Measurements from ENCODE around the gene CSTB. TPM values are rescaled to one million over a fixed set of nuclear protein-coding genes. Genes with fewer than 3 reads are reported as not detected.

The CSTB gene
- total RNA-seq, 2 donors from 2014 or later, result 2.3 to 8.4 TPM

DNA sequence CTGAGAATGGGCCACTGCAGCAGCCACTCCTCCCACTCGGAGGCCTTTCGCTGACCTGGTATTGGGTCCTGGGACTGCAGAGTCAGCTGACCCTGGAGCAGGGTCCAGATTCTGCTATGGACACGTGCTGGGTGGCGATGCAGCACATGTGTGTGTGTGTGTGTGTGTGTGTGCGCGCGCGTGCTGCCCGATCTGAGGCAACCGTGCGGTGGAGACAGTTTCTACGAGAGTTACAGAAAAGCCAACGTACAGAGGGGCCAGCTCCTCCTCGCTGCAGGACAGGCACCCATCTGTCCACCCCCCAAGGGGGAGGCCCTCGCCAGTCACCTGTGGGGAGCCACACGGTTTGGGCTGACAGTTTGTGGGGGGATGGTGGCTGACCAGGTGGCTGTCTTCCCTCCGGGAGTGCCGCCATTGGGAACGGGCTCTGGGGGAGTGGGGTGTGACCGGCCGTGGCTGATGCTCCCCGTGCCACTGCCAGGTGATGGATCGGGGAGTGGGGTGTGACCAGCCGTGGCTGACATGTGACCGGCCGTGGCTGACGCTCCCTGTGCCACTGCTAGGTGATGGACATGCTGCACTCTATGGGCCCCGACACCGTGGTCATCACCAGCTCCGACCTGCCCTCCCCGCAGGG, 24.0 kb downstream of the CSTB start:
- no peaks in the 10 kb centered on the region for H3K9me3 ChIP-seq
- no peak for ATAC-seq (ENCODE audit: insufficient number of reproducible peaks, low FRiP score, low read depth)

DNA sequence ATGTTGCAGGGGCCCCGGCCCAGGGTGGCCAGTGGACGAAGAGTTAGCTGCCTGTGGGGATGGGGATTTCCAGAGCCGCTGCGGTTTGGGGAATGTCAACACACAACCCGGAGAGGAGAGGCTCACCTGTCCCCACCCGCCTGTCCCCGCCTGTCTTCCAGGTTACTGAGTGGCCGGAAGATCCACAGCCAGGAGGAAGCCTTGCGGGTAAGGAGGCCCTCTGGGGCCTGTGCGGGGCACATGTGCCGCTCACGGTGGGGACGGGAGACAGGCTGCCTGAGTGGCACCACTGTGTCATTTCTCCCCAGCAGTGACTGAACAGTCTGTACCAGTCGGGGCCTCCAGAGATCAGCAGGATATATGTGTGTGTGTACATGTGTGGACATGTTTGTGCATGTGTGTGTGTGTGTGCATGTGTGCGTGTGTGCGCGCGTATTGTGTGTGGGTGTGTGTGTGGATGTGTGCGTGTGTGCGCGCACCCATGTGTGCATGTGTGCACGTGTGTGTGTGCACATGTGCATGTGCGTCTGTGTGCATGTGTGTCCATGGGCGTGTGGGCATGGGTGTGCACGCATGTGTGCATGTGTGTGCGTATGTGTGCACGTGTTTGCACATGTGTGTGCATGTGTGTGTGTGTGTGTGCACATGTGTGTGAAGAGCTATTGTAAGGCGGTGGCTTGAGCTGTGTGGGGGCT, 25.6 kb downstream of the CSTB start:
- no peak for TF ChIP-seq CTCF (IDR thresholded peaks at IDR 0.05)
- Histone ChIP-seq H3K4me3 (no peak overlapping the region), H3K4me1 (ENCODE audit: control insufficient read depth in 1 of 2, low read depth in 2 of 2) (peaks cover 0 to 4% of the 10 kb centered on the region in 2 donors), H3K9me3 (no peaks in the 10 kb centered on the region), H3K27me3 (replicated peaks; ENCODE audit: insufficient read depth) (no peaks in the 10 kb centered on the region), H3K27ac (no peak overlapping the region), H3K36me3 (peaks cover 59% of the 10 kb centered on the region)
- DNase-seq (ENCODE audit: low spot score) (no peak), ATAC-seq (ENCODE audit: insufficient number of reproducible peaks, low FRiP score, low read depth) (no peak)

More for the DNA sequence above, 24.0 kb downstream of the CSTB start:
- Histone ChIP-seq H3K27me3 (replicated peaks; ENCODE audit: insufficient read depth) (no peaks in the 10 kb centered on the region), H3K27ac (no peak overlapping the region), H3K4me3 (no peak overlapping the region), H3K4me1 (ENCODE audit: control insufficient read depth in 1 of 2, low read depth in 2 of 2) (peaks cover 3 to 11% of the 10 kb centered on the region in 2 donors), H3K36me3 (peaks cover 56% of the 10 kb centered on the region)
- TF ChIP-seq CTCF (IDR thresholded peaks at IDR 0.05), result no peak
- no peak for DNase-seq (ENCODE audit: low spot score)

DNA sequence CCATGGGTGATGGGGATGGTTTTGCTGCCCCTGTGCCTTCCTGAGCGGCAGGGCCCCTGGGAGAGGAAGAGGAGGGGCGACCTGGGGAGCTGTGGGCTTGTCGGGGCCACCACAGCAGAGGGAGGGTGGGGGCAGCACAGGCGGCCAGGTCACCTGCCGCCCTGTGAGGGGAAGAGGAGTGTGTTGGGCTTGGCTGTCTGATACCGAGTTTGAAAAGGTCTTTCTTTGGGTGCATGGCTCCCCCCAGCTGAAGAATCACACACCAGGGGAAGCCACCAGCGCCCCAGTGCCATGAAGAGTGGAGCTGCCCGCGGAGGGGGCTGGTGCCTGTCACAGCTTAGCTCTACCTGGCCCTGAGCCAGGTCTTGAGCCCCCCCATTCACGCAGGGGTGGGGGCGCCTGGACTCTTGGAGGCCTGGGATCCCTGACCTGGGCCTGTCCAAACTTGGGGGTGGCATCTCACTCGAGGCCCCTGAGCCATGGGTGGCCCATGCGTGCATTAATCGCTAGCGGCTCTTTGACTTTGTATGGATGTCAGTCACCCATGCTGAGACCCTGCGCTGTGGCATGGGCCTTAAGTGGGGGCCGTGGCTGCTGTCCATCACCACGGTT, 26.4 kb downstream of the CSTB start:
- no peak for DNase-seq (ENCODE audit: low spot score)
- no peaks in the 10 kb centered on the region for H3K9me3 ChIP-seq
- H3K4me1 ChIP-seq (ENCODE audit: control insufficient read depth in 1 of 2, low read depth in 2 of 2), result peaks cover 0 to 4% of the 10 kb centered on the region in 2 donors
- ATAC-seq (ENCODE audit: insufficient number of reproducible peaks, low FRiP score, low read depth), result no peak
- no peak overlapping the region for H3K4me3 ChIP-seq
- no peak overlapping the region for H3K27ac ChIP-seq
- no peaks in the 10 kb centered on the region for H3K27me3 ChIP-seq (replicated peaks; ENCODE audit: insufficient read depth)
- H3K36me3 ChIP-seq, result peaks cover 59% of the 10 kb centered on the region
- TF ChIP-seq CTCF (IDR thresholded peaks at IDR 0.05), result no peak

GRCh38 chr21:43748622-43749021, 27.5 kb downstream of the CSTB start:
- no peak for TF ChIP-seq CTCF (IDR thresholded peaks at IDR 0.05)
- H3K9me3 ChIP-seq, result no peaks in the 10 kb centered on the region
- no peak overlapping the region for H3K4me3 ChIP-seq
- H3K27ac ChIP-seq, result no peak overlapping the region
- DNase-seq (ENCODE audit: low spot score) (no peak), ATAC-seq (ENCODE audit: insufficient number of reproducible peaks, low FRiP score, low read depth) (no peak)
- peaks cover 62% of the 10 kb centered on the region for H3K36me3 ChIP-seq
- peaks cover 0 to 4% of the 10 kb centered on the region in 2 donors for H3K4me1 ChIP-seq (ENCODE audit: control insufficient read depth in 1 of 2, low read depth in 2 of 2)
- no peaks in the 10 kb centered on the region for H3K27me3 ChIP-seq (replicated peaks; ENCODE audit: insufficient read depth)

DNA sequence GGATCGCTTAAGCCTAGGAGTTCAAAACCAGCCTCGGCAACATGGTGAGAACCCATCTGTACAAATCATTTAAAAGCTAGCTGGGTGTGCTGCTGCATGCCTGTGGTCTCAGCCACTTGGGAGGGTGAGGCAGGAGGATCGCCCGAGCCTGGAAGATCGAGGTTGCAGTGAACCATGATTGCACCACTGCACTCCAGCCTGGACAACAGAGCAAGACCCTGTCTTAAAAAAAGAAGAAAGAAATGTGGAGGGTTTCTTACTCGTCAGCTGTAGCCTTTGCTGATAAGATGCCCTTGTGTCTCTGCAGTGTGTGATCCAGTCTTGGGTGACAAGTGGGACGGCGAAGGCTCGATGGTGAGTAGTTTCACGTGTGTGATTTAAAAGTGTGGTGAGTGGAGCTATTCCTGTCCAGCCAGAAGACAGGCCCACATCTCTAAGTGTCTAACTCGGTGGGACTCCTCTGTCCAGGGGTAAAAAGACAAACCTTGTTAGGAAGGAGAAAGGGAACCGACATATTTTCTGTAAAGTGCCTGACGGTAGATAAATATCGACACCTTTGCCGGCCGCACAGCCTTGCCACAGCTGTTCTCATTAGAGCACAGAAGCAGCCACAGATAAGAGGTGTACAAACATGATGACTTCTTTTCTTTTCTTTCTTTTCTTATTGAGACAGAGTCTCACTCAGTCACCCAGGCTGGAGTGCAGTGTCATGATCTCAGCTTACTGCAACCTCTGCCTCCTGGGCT, 30.2 kb downstream of the CSTB start:
- no peak for ATAC-seq (ENCODE audit: insufficient number of reproducible peaks, low FRiP score, low read depth)

More for the DNA sequence above, 30.2 kb downstream of the CSTB start:
- Histone ChIP-seq H3K4me1 (ENCODE audit: control insufficient read depth in 1 of 2, low read depth in 2 of 2) (peaks cover 0 to 4% of the 10 kb centered on the region in 2 donors), H3K36me3 (peaks cover 55% of the 10 kb centered on the region), H3K27ac (no peak overlapping the region), H3K9me3 (no peaks in the 10 kb centered on the region), H3K27me3 (replicated peaks; ENCODE audit: insufficient read depth) (no peaks in the 10 kb centered on the region), H3K4me3 (no peak overlapping the region)
- DNase-seq (ENCODE audit: low spot score), result no peak
- no peak for TF ChIP-seq CTCF (IDR thresholded peaks at IDR 0.05)

Measured in thoracic aorta (tissue), 2 donors.